ENCODE measurements around the gene NAXD.

NAXD gene

DNA sequence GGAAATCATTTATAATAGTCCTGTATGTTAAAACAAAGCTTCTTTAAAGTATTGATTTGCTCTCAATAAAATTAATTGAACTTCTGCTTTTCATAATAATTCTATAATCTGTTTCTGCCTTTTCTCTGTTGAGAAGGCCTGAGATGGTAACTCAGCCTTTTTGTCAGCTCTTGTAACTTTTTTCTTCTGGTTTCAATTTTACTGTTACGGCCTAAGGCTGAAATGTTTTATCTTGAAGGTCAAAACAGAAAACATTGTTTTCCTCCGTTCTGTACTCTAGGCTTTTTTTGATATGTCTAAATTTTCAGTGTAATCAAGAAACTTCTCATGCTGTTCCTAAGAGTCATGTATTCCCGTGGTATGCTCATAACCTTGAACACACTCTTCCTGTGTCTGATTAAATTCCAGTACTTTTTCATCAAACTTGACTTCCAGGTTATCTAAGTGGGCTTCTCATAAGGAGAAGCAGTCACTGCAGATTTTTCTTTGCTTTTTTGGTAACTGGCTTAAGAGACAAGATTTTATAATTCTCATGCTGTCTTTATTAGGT is 7.6 kb upstream of the NAXD start:
- TF ChIP-seq, protein P1, sequence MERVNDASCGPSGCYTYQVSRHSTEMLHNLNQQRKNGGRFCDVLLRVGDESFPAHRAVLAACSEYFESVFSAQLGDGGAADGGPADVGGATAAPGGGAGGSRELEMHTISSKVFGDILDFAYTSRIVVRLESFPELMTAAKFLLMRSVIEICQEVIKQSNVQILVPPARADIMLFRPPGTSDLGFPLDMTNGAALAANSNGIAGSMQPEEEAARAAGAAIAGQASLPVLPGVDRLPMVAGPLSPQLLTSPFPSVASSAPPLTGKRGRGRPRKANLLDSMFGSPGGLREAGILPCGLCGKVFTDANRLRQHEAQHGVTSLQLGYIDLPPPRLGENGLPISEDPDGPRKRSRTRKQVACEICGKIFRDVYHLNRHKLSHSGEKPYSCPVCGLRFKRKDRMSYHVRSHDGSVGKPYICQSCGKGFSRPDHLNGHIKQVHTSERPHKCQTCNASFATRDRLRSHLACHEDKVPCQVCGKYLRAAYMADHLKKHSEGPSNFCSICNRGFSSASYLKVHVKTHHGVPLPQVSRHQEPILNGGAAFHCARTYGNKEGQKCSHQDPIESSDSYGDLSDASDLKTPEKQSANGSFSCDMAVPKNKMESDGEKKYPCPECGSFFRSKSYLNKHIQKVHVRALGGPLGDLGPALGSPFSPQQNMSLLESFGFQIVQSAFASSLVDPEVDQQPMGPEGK (CRISPR knock-in tag; IDR thresholded peaks at IDR 0.05; ENCODE audit: borderline replicate concordance), result no peak
- no peak for TF ChIP-seq ZFP3 (CRISPR knock-in tag; IDR thresholded peaks at IDR 0.05)
- TF ChIP-seq TOX (CRISPR knock-in tag; IDR thresholded peaks at IDR 0.05; ENCODE audit: borderline replicate concordance), result no peak
- no peak for TF ChIP-seq ZC3H10 (CRISPR knock-in tag; IDR thresholded peaks at IDR 0.05)
- TF ChIP-seq CSDC2 (CRISPR knock-in tag; IDR thresholded peaks at IDR 0.05), result no peak
- TF ChIP-seq SNAI2 (CRISPR knock-in tag; IDR thresholded peaks at IDR 0.05), result no peak
- no peak for TF ChIP-seq BACH2 (CRISPR knock-in tag; IDR thresholded peaks at IDR 0.05; ENCODE audit: borderline replicate concordance)
- no peak for TF ChIP-seq ARNTL (CRISPR knock-in tag; IDR thresholded peaks at IDR 0.05; ENCODE audit: borderline replicate concordance, low read depth)
- TF ChIP-seq ZNF565 (CRISPR knock-in tag; conservative IDR thresholded peaks at IDR 0.05; ENCODE audit: low read depth), result no peak
- no peak for ATAC-seq

DNA sequence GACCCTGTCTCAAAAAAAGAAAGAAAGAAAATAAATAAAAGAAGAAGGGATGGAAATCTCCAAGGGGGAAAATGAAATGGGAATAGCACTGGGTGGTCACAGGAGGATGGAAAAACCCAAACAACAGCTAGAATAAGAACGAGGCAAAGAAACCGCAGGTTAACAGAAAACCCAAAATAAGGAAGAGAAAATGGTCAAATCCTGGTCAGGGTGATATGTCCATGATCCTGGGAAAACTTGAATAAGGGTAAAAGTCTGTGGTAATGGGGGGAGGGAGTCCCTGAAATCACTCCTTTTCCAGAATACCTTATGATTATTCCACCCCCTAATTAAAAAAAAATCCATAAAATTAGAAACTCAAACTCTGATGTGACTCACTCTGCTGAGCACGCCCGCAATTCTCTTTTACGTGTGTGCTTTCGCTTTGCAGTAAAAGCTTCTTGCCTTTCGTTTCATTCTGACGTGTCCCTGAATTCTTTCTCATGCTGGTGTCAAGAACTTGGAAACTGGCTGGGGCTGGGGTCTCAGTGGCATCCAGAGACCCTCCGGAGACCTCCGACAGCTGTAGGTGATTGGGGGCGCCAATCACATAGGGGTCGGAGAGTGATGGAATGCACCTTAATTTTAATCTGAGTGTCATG is 4.3 kb upstream of the NAXD start:
- TF ChIP-seq ZFP30 (CRISPR knock-in tag; IDR thresholded peaks at IDR 0.05) (no peak), OSR1 (CRISPR knock-in tag; IDR thresholded peaks at IDR 0.05) (no peak), ESRRG (CRISPR knock-in tag; IDR thresholded peaks at IDR 0.05) (no peak), BACH2 (CRISPR knock-in tag; IDR thresholded peaks at IDR 0.05; ENCODE audit: borderline replicate concordance) (no peak), ARNTL (CRISPR knock-in tag; IDR thresholded peaks at IDR 0.05; ENCODE audit: borderline replicate concordance, low read depth) (no peak), ZC3H10 (CRISPR knock-in tag; IDR thresholded peaks at IDR 0.05) (no peak), RARB (CRISPR knock-in tag; IDR thresholded peaks at IDR 0.05) (no peak), TOX (CRISPR knock-in tag; IDR thresholded peaks at IDR 0.05; ENCODE audit: borderline replicate concordance) (no peak), ISL1 (CRISPR knock-in tag; IDR thresholded peaks at IDR 0.05) (no peak), TCF4 (CRISPR knock-in tag; IDR thresholded peaks at IDR 0.05; ENCODE audit: borderline replicate concordance) (no peak), SNAI2 (CRISPR knock-in tag; IDR thresholded peaks at IDR 0.05) (no peak), PPARA (CRISPR knock-in tag; IDR thresholded peaks at IDR 0.05; ENCODE audit: borderline replicate concordance) (no peak)
- TF ChIP-seq, protein P1 (CRISPR knock-in tag; IDR thresholded peaks at IDR 0.05; ENCODE audit: borderline replicate concordance), result no peak
- TF ChIP-seq, protein P2, sequence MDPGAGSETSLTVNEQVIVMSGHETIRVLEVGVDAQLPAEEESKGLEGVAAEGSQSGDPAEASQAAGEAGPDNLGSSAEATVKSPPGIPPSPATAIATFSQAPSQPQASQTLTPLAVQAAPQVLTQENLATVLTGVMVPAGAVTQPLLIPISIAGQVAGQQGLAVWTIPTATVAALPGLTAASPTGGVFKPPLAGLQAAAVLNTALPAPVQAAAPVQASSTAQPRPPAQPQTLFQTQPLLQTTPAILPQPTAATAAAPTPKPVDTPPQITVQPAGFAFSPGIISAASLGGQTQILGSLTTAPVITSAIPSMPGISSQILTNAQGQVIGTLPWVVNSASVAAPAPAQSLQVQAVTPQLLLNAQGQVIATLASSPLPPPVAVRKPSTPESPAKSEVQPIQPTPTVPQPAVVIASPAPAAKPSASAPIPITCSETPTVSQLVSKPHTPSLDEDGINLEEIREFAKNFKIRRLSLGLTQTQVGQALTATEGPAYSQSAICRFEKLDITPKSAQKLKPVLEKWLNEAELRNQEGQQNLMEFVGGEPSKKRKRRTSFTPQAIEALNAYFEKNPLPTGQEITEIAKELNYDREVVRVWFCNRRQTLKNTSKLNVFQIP (CRISPR knock-in tag; IDR thresholded peaks at IDR 0.05; ENCODE audit: borderline replicate concordance, low read depth), result no peak
- TF ChIP-seq, protein P3, sequence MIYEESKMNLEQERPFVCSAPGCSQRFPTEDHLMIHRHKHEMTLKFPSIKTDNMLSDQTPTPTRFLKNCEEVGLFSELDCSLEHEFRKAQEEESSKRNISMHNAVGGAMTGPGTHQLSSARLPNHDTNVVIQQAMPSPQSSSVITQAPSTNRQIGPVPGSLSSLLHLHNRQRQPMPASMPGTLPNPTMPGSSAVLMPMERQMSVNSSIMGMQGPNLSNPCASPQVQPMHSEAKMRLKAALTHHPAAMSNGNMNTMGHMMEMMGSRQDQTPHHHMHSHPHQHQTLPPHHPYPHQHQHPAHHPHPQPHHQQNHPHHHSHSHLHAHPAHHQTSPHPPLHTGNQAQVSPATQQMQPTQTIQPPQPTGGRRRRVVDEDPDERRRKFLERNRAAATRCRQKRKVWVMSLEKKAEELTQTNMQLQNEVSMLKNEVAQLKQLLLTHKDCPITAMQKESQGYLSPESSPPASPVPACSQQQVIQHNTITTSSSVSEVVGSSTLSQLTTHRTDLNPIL (CRISPR knock-in tag; IDR thresholded peaks at IDR 0.05; ENCODE audit: low read depth), result no peak
- TF ChIP-seq, protein P4, sequence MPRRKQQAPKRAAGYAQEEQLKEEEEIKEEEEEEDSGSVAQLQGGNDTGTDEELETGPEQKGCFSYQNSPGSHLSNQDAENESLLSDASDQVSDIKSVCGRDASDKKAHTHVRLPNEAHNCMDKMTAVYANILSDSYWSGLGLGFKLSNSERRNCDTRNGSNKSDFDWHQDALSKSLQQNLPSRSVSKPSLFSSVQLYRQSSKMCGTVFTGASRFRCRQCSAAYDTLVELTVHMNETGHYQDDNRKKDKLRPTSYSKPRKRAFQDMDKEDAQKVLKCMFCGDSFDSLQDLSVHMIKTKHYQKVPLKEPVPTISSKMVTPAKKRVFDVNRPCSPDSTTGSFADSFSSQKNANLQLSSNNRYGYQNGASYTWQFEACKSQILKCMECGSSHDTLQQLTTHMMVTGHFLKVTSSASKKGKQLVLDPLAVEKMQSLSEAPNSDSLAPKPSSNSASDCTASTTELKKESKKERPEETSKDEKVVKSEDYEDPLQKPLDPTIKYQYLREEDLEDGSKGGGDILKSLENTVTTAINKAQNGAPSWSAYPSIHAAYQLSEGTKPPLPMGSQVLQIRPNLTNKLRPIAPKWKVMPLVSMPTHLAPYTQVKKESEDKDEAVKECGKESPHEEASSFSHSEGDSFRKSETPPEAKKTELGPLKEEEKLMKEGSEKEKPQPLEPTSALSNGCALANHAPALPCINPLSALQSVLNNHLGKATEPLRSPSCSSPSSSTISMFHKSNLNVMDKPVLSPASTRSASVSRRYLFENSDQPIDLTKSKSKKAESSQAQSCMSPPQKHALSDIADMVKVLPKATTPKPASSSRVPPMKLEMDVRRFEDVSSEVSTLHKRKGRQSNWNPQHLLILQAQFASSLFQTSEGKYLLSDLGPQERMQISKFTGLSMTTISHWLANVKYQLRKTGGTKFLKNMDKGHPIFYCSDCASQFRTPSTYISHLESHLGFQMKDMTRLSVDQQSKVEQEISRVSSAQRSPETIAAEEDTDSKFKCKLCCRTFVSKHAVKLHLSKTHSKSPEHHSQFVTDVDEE (CRISPR knock-in tag; IDR thresholded peaks at IDR 0.05), result no peak
- ATAC-seq, result no peak

DNA sequence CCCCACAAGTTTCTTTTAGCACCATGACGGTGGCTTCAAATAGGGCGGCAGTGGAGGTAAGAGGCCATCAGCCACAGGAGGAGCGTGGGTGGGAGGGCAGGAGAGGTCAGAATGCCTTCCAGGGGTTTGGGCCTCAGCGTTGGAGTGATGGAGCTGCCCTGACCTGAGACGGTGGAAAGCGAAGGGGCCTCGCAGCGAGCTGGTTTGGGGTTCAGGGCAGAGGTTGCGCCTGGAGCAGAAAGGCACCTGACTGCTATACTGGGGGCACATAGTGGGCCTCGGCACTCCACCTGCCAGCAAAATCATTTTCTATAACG is 382 bp upstream of the NAXD start:
- TF ChIP-seq, protein P4 (CRISPR knock-in tag; IDR thresholded peaks at IDR 0.05), result 0 out of 2 replicates have a peak, but pooled peaks have one; percentile 16
- TF ChIP-seq TCF4 (CRISPR knock-in tag; IDR thresholded peaks at IDR 0.05; ENCODE audit: borderline replicate concordance) (no peak), TOX (CRISPR knock-in tag; IDR thresholded peaks at IDR 0.05; ENCODE audit: borderline replicate concordance) (no peak)
- ATAC-seq, result no peak

All from SK-N-SH treated with all-trans-retinoic acid at 6 μM for 48 hours (cell line).